Measurements from ENCODE around the gene ZSWIM5. TPM values are rescaled to one million over a fixed set of nuclear protein-coding genes. Genes with fewer than 3 reads are reported as not detected.
"Not testable (repeated sequence)": the region's sequence is repeated elsewhere in the genome, so short reads cannot be mapped to it uniquely, and the experiment has no call there.

Gene ZSWIM5
- total RNA-seq, 1 donor from 2014 or later = 2.4 TPM

DNA sequence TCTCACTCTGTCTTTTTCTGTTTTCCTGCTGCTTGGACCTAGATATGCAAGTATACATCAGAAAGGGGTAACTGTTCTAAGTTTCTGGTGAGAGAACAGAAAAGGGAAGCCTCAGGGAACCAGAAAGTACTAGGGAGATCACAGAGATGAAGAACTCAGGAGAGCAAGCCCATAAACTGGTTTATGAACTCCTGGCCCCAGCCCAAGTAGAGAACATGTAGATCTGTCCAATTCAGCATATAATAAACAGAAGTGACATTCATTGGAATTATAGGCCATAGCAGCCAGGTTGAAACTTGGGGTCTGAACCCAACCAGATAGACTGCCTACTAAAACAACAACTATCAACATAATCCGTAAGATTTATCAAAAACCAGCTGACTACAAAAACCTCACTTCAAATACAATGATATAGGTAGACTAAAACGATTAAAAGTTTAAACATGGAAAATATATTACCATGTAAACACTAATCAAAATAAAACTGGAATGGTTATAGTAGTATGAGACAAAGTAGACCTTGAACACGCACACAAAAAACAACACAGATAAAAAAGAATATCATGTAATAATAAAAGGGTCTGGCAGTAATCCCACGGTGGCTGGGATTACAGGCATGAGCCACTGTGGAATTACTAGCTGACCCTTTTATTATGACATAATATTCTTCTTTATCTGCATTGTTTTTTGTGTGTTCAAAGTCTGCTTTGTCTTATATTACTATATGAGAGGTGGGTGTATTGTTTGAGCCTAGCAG lies 65.0 kb downstream of the ZSWIM5 start:
- Mint-ChIP-seq H3K9me3 (no peaks in the 10 kb centered on the region), H3K4me3 (no peak overlapping the region), H3K4me1 (no peaks in the 10 kb centered on the region), H3K27ac (no peak overlapping the region), H3K27me3 (ENCODE audit: low read depth) (peaks cover 19% of the 10 kb centered on the region), H3K36me3 (no peaks in the 10 kb centered on the region)
- TF ChIP-seq, protein P1, sequence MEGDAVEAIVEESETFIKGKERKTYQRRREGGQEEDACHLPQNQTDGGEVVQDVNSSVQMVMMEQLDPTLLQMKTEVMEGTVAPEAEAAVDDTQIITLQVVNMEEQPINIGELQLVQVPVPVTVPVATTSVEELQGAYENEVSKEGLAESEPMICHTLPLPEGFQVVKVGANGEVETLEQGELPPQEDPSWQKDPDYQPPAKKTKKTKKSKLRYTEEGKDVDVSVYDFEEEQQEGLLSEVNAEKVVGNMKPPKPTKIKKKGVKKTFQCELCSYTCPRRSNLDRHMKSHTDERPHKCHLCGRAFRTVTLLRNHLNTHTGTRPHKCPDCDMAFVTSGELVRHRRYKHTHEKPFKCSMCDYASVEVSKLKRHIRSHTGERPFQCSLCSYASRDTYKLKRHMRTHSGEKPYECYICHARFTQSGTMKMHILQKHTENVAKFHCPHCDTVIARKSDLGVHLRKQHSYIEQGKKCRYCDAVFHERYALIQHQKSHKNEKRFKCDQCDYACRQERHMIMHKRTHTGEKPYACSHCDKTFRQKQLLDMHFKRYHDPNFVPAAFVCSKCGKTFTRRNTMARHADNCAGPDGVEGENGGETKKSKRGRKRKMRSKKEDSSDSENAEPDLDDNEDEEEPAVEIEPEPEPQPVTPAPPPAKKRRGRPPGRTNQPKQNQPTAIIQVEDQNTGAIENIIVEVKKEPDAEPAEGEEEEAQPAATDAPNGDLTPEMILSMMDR (IDR thresholded peaks at IDR 0.05; ENCODE audit: unreplicated experiment) = no peak
- DNase-seq (ENCODE audit: low spot score in 2 of 2, unreplicated experiment in 2 of 2) = no peak

DNA sequence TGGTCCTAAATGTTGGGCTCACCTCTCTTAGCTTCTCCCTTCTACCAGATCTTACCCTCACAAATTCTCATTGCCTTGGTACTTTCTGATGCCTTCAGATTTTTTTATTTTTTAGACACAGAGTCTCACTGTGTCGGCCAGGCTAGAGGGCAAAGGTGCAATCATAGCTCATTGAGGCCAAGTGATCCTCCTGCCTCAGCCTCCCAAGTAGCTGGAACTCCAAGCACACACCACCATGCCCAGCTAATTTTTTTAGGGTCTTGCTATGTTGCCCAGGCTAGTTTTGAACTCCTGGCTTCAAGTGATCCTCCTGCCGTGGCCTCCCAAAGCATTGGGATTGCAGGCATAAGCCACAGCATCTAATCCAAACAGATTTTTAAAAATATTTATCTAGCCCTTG lies 69.4 kb downstream of the ZSWIM5 start:
- TF ChIP-seq, protein P1 (IDR thresholded peaks at IDR 0.05; ENCODE audit: unreplicated experiment) = no peak
- peaks cover 4% of the 10 kb centered on the region for H3K4me1 Mint-ChIP-seq
- no peaks in the 10 kb centered on the region for H3K9me3 Mint-ChIP-seq
- no peak overlapping the region for H3K27ac Mint-ChIP-seq
- peaks cover 5% of the 10 kb centered on the region for H3K27me3 Mint-ChIP-seq (ENCODE audit: low read depth)
- no peak for DNase-seq (ENCODE audit: low spot score in 2 of 2, unreplicated experiment in 2 of 2)
- no peak overlapping the region for H3K4me3 Mint-ChIP-seq
- no peaks in the 10 kb centered on the region for H3K36me3 Mint-ChIP-seq

DNA sequence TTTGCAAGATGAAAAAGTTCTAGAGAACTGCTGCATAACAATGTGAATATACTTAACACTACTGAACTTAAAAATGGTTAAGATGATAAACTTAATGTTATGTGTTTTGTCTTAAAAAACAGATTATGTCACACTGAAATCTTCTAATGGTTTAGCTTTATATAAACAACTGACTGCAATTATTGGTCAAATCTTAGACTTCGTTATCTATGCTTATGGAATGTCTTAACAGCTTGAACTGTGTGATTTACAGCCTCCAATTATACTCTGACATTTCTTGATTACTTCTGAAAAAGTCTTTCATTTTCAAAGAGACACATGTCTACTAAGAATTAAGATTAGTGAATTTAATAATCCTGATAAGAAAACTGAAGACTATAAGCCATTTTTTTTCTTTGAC lies 71.1 kb downstream of the ZSWIM5 start:
- no peaks in the 10 kb centered on the region for H3K9me3 Mint-ChIP-seq
- no peak overlapping the region for H3K4me3 Mint-ChIP-seq
- peaks cover 2% of the 10 kb centered on the region for H3K27me3 Mint-ChIP-seq (ENCODE audit: low read depth)
- DNase-seq (ENCODE audit: low spot score in 2 of 2, unreplicated experiment in 2 of 2) = no peak
- TF ChIP-seq, protein P1 (IDR thresholded peaks at IDR 0.05; ENCODE audit: unreplicated experiment) = no peak
- H3K27ac Mint-ChIP-seq = no peak overlapping the region
- H3K36me3 Mint-ChIP-seq = no peaks in the 10 kb centered on the region
- peaks cover 4% of the 10 kb centered on the region for H3K4me1 Mint-ChIP-seq

DNA sequence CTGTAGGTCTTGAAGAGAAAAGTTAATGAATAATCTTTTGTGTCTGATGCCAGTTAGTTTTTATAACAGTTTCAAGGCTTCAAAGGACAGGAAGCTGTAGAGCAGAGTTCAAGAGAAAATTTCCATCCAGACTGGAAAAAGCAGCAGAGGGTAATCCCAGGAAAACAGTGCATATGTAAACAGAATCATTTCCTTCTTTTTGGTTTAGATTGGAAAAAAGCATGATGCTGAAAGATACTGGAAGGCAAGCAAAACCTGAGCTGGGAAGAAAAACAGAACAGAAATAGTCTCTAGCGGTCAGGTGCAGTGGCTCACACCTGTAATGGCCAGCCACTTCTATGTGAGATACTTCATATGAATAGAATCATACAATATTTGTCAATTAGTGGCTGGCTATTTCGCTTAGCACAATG lies 71.9 kb downstream of the ZSWIM5 start:
- Mint-ChIP-seq H3K27ac (no peak overlapping the region), H3K36me3 (no peaks in the 10 kb centered on the region), H3K4me1 (peaks cover 4% of the 10 kb centered on the region), H3K27me3 (ENCODE audit: low read depth) (no peaks in the 10 kb centered on the region), H3K9me3 (no peaks in the 10 kb centered on the region), H3K4me3 (no peak overlapping the region)
- DNase-seq (ENCODE audit: low spot score in 2 of 2, unreplicated experiment in 2 of 2) = no peak
- TF ChIP-seq, protein P1 (IDR thresholded peaks at IDR 0.05; ENCODE audit: unreplicated experiment) = no peak

DNA sequence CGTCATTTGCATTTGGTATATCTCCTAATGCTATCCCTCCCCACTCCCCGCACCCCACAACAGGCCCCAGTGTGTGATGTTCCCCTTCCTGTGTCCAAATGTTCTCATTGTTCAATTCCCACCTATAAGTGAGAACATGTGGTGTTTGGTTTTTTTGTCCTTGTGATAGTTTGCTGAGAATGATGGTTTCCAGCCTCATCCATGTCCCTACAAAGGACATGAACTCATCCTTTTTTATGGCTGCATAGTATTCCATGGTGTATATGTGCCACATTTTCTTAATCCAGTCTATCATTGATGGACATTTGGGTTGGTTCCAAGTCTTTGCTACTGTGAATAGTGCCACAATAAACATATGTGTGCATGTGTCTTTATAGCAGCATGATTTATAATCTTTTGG lies 73.7 kb downstream of the ZSWIM5 start:
- not testable (repeated sequence) for H3K27me3 Mint-ChIP-seq (ENCODE audit: low read depth); H3K4me3 Mint-ChIP-seq; H3K36me3 Mint-ChIP-seq

DNA sequence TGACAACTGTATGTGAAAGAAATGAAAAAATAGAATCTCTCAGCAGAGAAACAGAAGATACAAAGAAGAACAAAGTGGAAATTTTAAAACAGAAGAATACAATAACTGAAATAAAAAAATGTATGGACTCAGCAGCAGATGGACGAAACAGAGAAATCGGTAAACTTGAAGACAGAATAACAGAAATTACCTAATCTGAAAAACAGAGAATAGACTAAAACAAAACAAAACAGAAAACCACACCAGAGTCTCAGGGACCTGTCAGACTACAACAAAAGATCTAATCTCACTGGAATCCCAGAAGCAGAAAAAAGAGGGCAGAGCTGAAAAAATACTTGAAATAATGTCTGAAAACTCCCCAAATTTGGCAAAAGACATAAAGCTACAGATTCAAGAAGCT lies 83.0 kb downstream of the ZSWIM5 start:
- H3K27me3 Mint-ChIP-seq (ENCODE audit: low read depth) = no peaks in the 10 kb centered on the region
- TF ChIP-seq, protein P1 (IDR thresholded peaks at IDR 0.05; ENCODE audit: unreplicated experiment) = no peak
- no peaks in the 10 kb centered on the region for H3K36me3 Mint-ChIP-seq
- H3K4me3 Mint-ChIP-seq = no peak overlapping the region
- no peaks in the 10 kb centered on the region for H3K4me1 Mint-ChIP-seq
- no peak for DNase-seq (ENCODE audit: low spot score in 2 of 2, unreplicated experiment in 2 of 2)
- no peak overlapping the region for H3K27ac Mint-ChIP-seq
- no peaks in the 10 kb centered on the region for H3K9me3 Mint-ChIP-seq

More for the DNA sequence above, 73.7 kb downstream of the ZSWIM5 start:
- H3K9me3 Mint-ChIP-seq; DNase-seq (ENCODE audit: low spot score in 2 of 2, unreplicated experiment in 2 of 2); H3K27ac Mint-ChIP-seq; H3K4me1 Mint-ChIP-seq: not testable (repeated sequence)

Measured in mesothelial cell of epicardium (in vitro differentiated cells).